ENCODE data around the gene KAT2B. TPM values are rescaled to one million over a fixed set of nuclear protein-coding genes. Genes with fewer than 3 reads are reported as not detected.

The KAT2B gene
- total and polyA plus RNA-seq, 11 donors = 19.4 to 82.8 (median 66.0) TPM

DNA sequence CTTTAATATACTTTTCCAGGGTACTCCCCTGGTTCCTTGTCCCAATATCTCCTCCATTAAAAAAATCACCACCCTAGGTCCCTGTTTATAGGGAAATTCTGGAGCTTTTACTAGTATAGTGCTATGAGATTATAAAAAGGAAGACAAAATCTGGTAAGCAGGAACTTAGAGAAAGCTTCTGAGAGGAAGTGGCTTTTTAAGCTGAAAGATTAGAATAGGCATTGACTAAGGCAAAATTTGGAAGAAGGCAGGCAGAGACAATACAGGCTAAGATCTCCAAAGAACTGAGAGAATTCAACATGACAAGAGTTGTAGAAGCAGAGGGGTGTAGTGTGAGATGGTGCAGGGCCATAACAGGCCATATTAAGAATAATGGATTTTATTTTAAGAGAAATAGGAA lies 120.0 kb downstream of the KAT2B start:
- H3K9me3 ChIP-seq = no peaks in the 10 kb centered on the region
- H3K36me3 ChIP-seq = peaks cover 0 to 6% (median 1%) of the 10 kb centered on the region in 9 donors
- intact Hi-C loops (cut with DNase I) = no loop called here
- no peak for ATAC-seq
- no peak overlapping the region for H3K4me3 ChIP-seq
- DNase-seq = no peak
- H3K27me3 ChIP-seq = no peaks in the 10 kb centered on the region
- H3K27ac ChIP-seq = peak overlapping the region in 3 of 12 donors; percentile 1 to 69 (median 16)
- no peak for TF ChIP-seq POLR2A (IDR thresholded peaks at IDR 0.05)
- TF ChIP-seq, protein P1, sequence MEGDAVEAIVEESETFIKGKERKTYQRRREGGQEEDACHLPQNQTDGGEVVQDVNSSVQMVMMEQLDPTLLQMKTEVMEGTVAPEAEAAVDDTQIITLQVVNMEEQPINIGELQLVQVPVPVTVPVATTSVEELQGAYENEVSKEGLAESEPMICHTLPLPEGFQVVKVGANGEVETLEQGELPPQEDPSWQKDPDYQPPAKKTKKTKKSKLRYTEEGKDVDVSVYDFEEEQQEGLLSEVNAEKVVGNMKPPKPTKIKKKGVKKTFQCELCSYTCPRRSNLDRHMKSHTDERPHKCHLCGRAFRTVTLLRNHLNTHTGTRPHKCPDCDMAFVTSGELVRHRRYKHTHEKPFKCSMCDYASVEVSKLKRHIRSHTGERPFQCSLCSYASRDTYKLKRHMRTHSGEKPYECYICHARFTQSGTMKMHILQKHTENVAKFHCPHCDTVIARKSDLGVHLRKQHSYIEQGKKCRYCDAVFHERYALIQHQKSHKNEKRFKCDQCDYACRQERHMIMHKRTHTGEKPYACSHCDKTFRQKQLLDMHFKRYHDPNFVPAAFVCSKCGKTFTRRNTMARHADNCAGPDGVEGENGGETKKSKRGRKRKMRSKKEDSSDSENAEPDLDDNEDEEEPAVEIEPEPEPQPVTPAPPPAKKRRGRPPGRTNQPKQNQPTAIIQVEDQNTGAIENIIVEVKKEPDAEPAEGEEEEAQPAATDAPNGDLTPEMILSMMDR (IDR thresholded peaks at IDR 0.05) = no peak
- H3K4me1 ChIP-seq = peaks cover 0 to 17% (median 3%) of the 10 kb centered on the region in 12 donors

DNA sequence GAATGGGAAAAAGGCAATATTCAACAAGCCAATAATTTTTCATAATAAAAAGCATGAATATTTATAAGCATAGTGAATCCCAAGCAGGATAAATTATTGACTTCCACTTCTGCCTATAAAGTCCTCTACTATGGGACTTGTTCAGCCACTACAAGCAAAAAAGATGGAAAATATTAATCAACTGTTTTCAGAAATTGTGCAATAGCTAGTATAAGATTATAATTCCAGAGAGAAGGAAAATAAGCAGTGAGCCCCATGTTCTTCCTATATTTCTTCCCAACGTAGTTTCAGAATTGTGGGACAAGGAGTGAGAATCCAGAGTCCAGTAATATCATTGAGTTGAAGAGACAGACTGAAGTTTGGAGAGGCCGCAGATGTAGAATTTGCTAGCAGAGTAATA lies 121.5 kb downstream of the KAT2B start:
- Histone ChIP-seq H3K4me3 (no peak overlapping the region), H3K36me3 (no peaks in the 10 kb centered on the region), H3K4me1 (peaks cover 0 to 17% (median 3%) of the 10 kb centered on the region in 12 donors), H3K9me3 (no peaks in the 10 kb centered on the region), H3K27me3 (no peaks in the 10 kb centered on the region), H3K27ac (no peak overlapping the region)
- intact Hi-C loops (cut with DNase I) = no loop called here
- no peak for DNase-seq
- TF ChIP-seq, protein P1 (IDR thresholded peaks at IDR 0.05) = no peak
- TF ChIP-seq POLR2A (IDR thresholded peaks at IDR 0.05) = no peak
- no peak for ATAC-seq
- WGBS, 4 donors = 94 to 99% (median 95%) methylated on average over 2 of the region's 2 CpGs

DNA sequence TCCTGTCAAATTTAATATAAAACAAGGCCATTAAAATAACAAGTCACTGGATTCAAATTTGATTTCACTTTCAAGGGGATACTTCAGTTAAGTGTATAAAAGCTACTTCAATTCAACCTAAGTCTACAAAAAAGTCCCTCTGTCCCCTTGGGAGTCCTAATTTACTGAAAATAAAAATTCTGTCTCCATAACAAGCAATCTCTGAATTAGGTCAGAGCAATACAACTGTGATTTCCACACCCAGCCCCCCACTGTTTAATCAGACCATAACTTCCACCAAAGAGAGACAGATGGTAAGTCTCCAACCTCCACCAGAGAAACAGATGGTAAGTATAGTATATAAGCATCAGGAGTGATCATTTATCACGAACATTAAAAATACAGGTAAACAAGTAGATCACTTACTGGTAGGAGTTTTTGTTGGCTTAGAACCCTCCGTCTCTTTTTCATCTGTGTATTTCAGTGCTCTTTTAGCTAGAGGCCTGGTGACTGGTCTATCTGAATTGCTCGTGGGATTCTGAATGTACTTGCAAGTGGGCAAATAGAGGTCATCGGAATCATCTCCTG lies 133.7 kb downstream of the KAT2B start:
- peaks cover 0 to 3% (median 0%) of the 10 kb centered on the region in 9 donors for H3K36me3 ChIP-seq
- no peaks in the 10 kb centered on the region for H3K9me3 ChIP-seq
- ATAC-seq (no peak), DNase-seq (no peak)
- no peak overlapping the region for H3K4me3 ChIP-seq
- H3K27me3 ChIP-seq = no peaks in the 10 kb centered on the region
- H3K4me1 ChIP-seq = no peaks in the 10 kb centered on the region
- intact Hi-C loops (cut with DNase I) = no loop called here
- TF ChIP-seq, protein P1 (IDR thresholded peaks at IDR 0.05) = no peak
- WGBS, 4 donors = 87 to 94% (median 91%) methylated on average over 4 of the region's 4 CpGs
- no peak overlapping the region for H3K27ac ChIP-seq

DNA sequence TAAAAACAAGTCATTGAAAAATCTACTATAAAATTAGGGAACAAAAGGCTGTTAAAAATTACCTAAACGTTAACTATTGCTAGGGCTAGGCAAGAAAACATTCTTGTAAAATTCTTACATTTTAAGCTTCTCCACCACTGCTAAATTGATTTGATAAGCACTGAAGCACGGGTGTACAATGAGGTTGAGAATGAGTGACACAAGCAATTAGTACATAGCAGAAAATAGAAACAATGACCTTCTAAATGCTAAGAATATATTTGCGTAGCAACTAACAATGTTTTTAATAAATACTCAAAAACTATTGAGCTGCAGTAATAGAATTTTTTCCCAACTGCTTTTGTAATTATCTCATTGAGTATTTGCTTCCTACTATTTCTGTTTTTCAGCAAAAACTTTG lies 141.0 kb downstream of the KAT2B start:
- Histone ChIP-seq H3K27me3 (no peaks in the 10 kb centered on the region), H3K9me3 (no peaks in the 10 kb centered on the region), H3K36me3 (no peaks in the 10 kb centered on the region), H3K4me3 (no peak overlapping the region), H3K27ac (peak overlapping the region in 8 of 12 donors; percentile 2 to 78 (median 63)), H3K4me1 (peaks cover 0 to 15% (median 7%) of the 10 kb centered on the region in 12 donors)
- 50 to 60% (median 55%) methylated on average over 3 of the region's 3 CpGs for WGBS, 4 donors
- TF ChIP-seq, protein P1 (IDR thresholded peaks at IDR 0.05) = no peak
- no peak for TF ChIP-seq POLR2A (IDR thresholded peaks at IDR 0.05)
- intact Hi-C loops (cut with DNase I) = loop anchor here in 6 of 10 donors (5.0 to 10.0 kb wide), 5 partner anchors 136 to 296 kb away; partner anchors contain the start of genes RAB5A (in 3 of the 6) and KAT2B (in 2 of the 6)
- DNase-seq (no peak), ATAC-seq (peak in 3 of 4 donors; percentile 32 to 62 (median 51))
